ENCODE measurements around the gene PAQR8.

- TF ChIP-seq, protein P1, sequence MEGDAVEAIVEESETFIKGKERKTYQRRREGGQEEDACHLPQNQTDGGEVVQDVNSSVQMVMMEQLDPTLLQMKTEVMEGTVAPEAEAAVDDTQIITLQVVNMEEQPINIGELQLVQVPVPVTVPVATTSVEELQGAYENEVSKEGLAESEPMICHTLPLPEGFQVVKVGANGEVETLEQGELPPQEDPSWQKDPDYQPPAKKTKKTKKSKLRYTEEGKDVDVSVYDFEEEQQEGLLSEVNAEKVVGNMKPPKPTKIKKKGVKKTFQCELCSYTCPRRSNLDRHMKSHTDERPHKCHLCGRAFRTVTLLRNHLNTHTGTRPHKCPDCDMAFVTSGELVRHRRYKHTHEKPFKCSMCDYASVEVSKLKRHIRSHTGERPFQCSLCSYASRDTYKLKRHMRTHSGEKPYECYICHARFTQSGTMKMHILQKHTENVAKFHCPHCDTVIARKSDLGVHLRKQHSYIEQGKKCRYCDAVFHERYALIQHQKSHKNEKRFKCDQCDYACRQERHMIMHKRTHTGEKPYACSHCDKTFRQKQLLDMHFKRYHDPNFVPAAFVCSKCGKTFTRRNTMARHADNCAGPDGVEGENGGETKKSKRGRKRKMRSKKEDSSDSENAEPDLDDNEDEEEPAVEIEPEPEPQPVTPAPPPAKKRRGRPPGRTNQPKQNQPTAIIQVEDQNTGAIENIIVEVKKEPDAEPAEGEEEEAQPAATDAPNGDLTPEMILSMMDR (IDR thresholded peaks at IDR 0.05): no peak
- no peak for TF ChIP-seq POLR2A (IDR thresholded peaks at IDR 0.05)
Measured at GRCh38 chr6:52360028-52360427, 1.9 kb upstream of the PAQR8 start.

Measured in Peyer's patch (tissue), 4 donors.